Fibroblast of lung (primary cell): Measurements from ENCODE around the gene C19orf38. TPM values are rescaled to one million over a fixed set of nuclear protein-coding genes. Genes with fewer than 3 reads are reported as not detected.

ENCODE experiments used
- DNase-seq, 2 donors: peaks; one replicate each; pipeline versions ENCODE4 v3.0.0 to v3.0.0-alpha.2; 2010; ENCODE audit warnings: low read depth in 2 of 2
- H2AFZ ChIP-seq: 2 replicates; pipeline ENCODE4 v1.5.1; 2012; ENCODE audit warnings: low read length, control low read depth, inconsistent platforms
- H3K27ac ChIP-seq: 2 replicates; pipeline ENCODE4 v1.5.1; 2011; ENCODE audit warnings: low read length, control low read depth; ENCODE audit not compliant: insufficient read depth
- H3K27me3 ChIP-seq: 2 replicates; pipeline ENCODE4 v1.5.1; 2011; ENCODE audit warnings: mild to moderate bottlenecking, low read length; ENCODE audit not compliant: control insufficient read depth, insufficient read depth
- H3K36me3 ChIP-seq: 2 replicates; pipeline ENCODE4 v1.5.1; 2011; ENCODE audit warnings: low read length; ENCODE audit not compliant: control insufficient read depth, insufficient read depth
- H3K4me1 ChIP-seq: 2 replicates; pipeline ENCODE4 v1.5.1; 2011; ENCODE audit warnings: low read length; ENCODE audit not compliant: control insufficient read depth, insufficient read depth; ENCODE audit errors: extremely low read depth
- H3K4me2 ChIP-seq: 2 replicates; pipeline ENCODE4 v1.5.1; 2011; ENCODE audit warnings: low read length, control low read depth; ENCODE audit not compliant: insufficient read depth; ENCODE audit errors: extremely low read depth
- H3K4me3 ChIP-seq, 4 experiments: fragments of 200-600 bp in 1 of 4; sonication (generic) in 1 of 4; replicated peaks in 1 of 4; 2 replicates each; pipeline ENCODE4 v1.5.1; 2011 to 2016; ENCODE audit warnings: low read length in 4 of 4, low read depth in 3 of 4, mild to moderate bottlenecking in 3 of 4, control low read depth in 2 of 4, inconsistent platforms in 1 of 4, mixed read lengths in 1 of 4; ENCODE audit not compliant: insufficient read depth in 1 of 4; ENCODE audit errors: control extremely low read depth in 1 of 4
- H3K79me2 ChIP-seq: 2 replicates; pipeline ENCODE4 v1.5.1; 2012; ENCODE audit warnings: mild to moderate bottlenecking, low read length, inconsistent platforms; ENCODE audit not compliant: control insufficient read depth, insufficient read depth
- H3K9ac ChIP-seq: 2 replicates; pipeline ENCODE4 v1.5.1; 2011; ENCODE audit warnings: mild to moderate bottlenecking, low read length, control low read depth; ENCODE audit not compliant: insufficient read depth
- H3K9me3 ChIP-seq: 2 replicates; pipeline ENCODE4 v1.5.1; 2012; ENCODE audit warnings: low read depth, low read length; ENCODE audit not compliant: control insufficient read depth, insufficient read depth
- H4K20me1 ChIP-seq: 2 replicates; pipeline ENCODE4 v1.5.1; 2011; ENCODE audit warnings: low read length; ENCODE audit not compliant: control insufficient read depth, insufficient read depth; ENCODE audit errors: extremely low read depth
- EZH2 ChIP-seq: IDR thresholded peaks from 2 replicates; pipeline ENCODE4 v1.5.1; 2012; ENCODE audit warnings: low read length, control low read depth, mild to moderate bottlenecking; ENCODE audit errors: missing control alignments
- polyA plus RNA-seq, 2 donors: library from polyadenylated mRNA; depleted of rRNA in 1 of 2; stranded (reverse) in 1 of 2; unstranded in 1 of 2; fragments of >200 nt; gene quantifications; 2 replicates each; pipeline ENCODE4 v1.2.1, GENCODE V29; 2011 to 2012; ENCODE audit warnings: missing spikeins in 1 of 2
- total RNA-seq: library from RNA; depleted of rRNA; stranded (reverse); fragments of >200 nt; gene quantifications from 2 replicates; pipeline ENCODE4 v1.2.1, GENCODE V29; 2014
- TF ChIP-seq, protein P1 (sequence below), 2 donors: IDR thresholded peaks in 1 of 2; conservative IDR thresholded peaks in 1 of 2; 1 replicate in 1 of 2; 2 replicates in 1 of 2; pipeline ENCODE4 v1.5.1; 2011 to 2012; ENCODE audit warnings: low read length in 2 of 2, control low read depth in 1 of 2, inconsistent platforms in 1 of 2, low read depth in 1 of 2, mild to moderate bottlenecking in 1 of 2

The C19orf38 gene
- total and polyA plus RNA-seq, 2 donors (not counting 1 experiment from before 2014, with no cell fraction given) = 0.08 to 1.3 TPM

DNA sequence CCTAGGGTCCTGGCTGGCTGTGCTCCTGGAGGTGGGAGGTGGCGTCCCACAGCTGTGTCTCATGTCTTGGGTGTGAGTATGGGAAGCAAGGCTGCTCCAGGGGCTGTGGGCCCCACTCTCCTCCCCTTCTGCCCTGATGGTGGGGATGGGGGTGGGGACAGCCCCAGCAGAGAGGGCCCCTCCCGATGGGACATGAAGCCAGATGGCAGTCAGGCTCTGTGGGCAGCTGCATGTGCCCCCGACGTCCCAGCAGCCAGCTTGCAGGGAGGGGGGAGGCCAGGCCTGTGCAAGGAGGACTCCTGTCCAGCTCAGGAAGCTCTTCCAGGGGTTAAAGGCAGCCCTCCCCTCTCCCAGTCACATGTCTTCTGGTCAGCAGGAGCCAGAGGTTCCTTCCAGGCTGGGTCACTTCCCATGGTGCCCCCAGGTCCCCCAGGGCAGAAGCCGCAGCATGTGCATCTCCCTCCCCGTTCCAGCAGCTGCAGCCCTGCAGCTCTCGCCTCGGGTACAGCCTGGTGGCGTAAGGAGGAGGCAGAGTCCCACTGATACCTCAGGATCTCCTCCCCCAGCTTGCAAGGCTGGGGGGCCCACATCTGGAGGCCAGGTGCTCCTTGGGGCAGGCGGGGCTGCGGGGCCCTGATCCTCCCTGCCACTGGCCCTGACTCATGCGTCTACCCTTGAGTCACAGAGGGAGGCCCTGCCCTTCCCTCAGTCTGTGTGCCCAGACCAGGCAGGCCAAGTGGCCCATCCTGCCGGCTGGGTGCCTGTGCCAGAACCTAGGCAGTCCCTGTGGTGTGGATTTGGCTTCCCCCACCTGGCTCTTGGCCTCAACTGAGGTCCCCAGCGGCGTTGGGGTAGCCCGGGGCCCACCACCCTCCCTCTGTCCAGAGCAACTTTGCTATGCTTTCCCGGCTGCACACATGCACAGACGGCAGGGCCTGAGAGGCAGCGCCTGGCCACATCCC is 67.2 kb downstream of the C19orf38 start:
- Histone ChIP-seq H3K36me3 (peaks cover 17% of the 10 kb centered on the region), H3K27ac (peak overlapping the region; percentile 39), H4K20me1 (no peaks in the 10 kb centered on the region), H3K4me1 (peaks cover 13% of the 10 kb centered on the region), H3K79me2 (no peaks in the 10 kb centered on the region), H3K9ac (peak overlapping the region; percentile 13), H3K27me3 (no peaks in the 10 kb centered on the region), H3K4me2 (peak overlapping the region; percentile 72), H3K9me3 (no peaks in the 10 kb centered on the region), H3K4me3 (no peak overlapping the region), H2AFZ (no peak overlapping the region)
- TF ChIP-seq EZH2 = no peak
- TF ChIP-seq, protein P1, sequence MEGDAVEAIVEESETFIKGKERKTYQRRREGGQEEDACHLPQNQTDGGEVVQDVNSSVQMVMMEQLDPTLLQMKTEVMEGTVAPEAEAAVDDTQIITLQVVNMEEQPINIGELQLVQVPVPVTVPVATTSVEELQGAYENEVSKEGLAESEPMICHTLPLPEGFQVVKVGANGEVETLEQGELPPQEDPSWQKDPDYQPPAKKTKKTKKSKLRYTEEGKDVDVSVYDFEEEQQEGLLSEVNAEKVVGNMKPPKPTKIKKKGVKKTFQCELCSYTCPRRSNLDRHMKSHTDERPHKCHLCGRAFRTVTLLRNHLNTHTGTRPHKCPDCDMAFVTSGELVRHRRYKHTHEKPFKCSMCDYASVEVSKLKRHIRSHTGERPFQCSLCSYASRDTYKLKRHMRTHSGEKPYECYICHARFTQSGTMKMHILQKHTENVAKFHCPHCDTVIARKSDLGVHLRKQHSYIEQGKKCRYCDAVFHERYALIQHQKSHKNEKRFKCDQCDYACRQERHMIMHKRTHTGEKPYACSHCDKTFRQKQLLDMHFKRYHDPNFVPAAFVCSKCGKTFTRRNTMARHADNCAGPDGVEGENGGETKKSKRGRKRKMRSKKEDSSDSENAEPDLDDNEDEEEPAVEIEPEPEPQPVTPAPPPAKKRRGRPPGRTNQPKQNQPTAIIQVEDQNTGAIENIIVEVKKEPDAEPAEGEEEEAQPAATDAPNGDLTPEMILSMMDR (conservative IDR thresholded peaks at IDR 0.05 in 1 of 2, IDR thresholded peaks at IDR 0.05 in 1 of 2; ENCODE audit: low read depth in 1 of 2, low read length in 2 of 2) = peak; percentile 25 to 30
- DNase-seq = peak; percentile 81 to 89

DNA sequence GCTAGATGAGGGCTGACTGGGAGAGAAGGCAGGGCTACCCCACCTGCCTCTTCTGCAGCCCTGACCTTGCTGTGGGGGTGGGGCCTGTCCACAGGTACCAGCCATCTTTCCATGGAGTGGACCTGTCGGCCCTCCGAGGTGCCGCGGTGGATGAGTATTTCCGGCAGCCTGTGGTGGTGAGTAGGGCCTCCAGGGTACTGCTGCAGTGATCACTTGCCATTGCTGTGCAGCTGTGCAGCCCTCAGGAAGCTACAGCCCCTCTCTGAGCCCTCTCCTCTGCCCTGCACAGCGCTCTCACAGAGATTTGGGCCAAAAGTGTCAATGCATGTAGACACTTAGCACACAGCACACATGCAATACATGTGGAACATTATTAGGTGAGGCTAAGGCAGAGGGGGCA is 68.4 kb downstream of the C19orf38 start:
- H3K36me3 ChIP-seq = peaks cover 22% of the 10 kb centered on the region
- H3K4me3 ChIP-seq = no peak overlapping the region
- TF ChIP-seq, protein P1 (conservative IDR thresholded peaks at IDR 0.05 in 1 of 2, IDR thresholded peaks at IDR 0.05 in 1 of 2; ENCODE audit: low read depth in 1 of 2, low read length in 2 of 2) = no peak
- no peak for TF ChIP-seq EZH2
- H3K4me1 ChIP-seq = peaks cover 13% of the 10 kb centered on the region
- H3K4me2 ChIP-seq = no peak overlapping the region
- no peaks in the 10 kb centered on the region for H4K20me1 ChIP-seq
- no peaks in the 10 kb centered on the region for H3K79me2 ChIP-seq
- H2AFZ ChIP-seq = no peak overlapping the region
- no peak for DNase-seq
- H3K27ac ChIP-seq = no peak overlapping the region
- H3K27me3 ChIP-seq = no peaks in the 10 kb centered on the region
- H3K9me3 ChIP-seq = no peaks in the 10 kb centered on the region
- no peak overlapping the region for H3K9ac ChIP-seq

DNA sequence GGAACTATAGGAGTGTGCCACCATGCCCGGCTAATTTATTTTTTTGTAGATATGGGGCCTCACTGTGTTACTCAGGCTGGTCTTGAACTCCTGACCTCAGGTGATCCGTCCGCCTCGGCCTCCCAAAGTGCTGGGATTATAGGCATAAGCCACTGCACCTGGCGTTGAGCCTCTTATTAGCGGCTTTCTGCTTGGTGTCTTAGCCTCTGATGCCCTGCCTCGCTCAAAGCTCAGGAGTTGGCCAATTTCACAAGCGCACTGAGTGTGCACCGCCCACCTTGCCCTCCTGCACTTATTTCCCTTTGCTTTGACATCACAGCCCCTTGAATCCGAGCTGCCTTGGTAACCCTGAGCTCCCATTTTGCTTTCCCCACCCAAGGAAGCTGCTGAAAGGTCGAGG is 70.1 kb downstream of the C19orf38 start:
- DNase-seq = no peak
- Histone ChIP-seq H3K79me2 (no peaks in the 10 kb centered on the region), H3K9ac (no peak overlapping the region), H4K20me1 (no peaks in the 10 kb centered on the region), H3K4me2 (no peak overlapping the region), H3K4me3 (no peak overlapping the region), H3K27ac (no peak overlapping the region), H3K9me3 (no peaks in the 10 kb centered on the region), H3K27me3 (no peaks in the 10 kb centered on the region), H2AFZ (no peak overlapping the region), H3K36me3 (peaks cover 22% of the 10 kb centered on the region), H3K4me1 (peaks cover 13% of the 10 kb centered on the region)
- no peak for TF ChIP-seq EZH2
- TF ChIP-seq, protein P1 (conservative IDR thresholded peaks at IDR 0.05 in 1 of 2, IDR thresholded peaks at IDR 0.05 in 1 of 2; ENCODE audit: low read depth in 1 of 2, low read length in 2 of 2) = no peak
